ENCODE measurements around the gene CDCA7L. TPM values are rescaled to one million over a fixed set of nuclear protein-coding genes. Genes with fewer than 3 reads are reported as not detected.
"Not testable (repeated sequence)": the region's sequence is repeated elsewhere in the genome, so short reads cannot be mapped to it uniquely, and the experiment has no call there.

Gene CDCA7L
- total RNA-seq, 1 experiment from 2014 or later, result 107 TPM

DNA sequence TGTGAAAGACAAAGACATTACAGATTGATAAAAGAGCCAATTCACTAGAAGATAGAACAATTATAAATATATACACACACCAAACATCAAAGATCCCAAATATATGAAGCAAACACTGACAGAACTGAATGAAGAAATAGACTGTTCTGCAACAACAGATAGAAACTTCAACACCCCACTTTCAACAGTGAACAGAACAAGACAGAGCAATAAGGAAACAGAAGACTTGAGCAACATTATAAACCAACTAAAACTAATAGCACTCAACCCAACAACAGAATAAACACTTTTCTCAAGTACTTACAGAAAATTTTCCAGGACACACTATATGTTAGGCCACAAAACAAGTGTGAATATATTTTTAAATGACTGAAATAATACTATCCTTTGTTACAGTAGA lies 10.9 kb downstream of the CDCA7L start:
- no peak for ATAC-seq
- Histone ChIP-seq H3K4me2 (ENCODE audit: low read length) (no peak overlapping the region), H3K9ac (ENCODE audit: low read length) (no peak overlapping the region), H3K9me2 (ENCODE audit: insufficient read depth) (no peaks in the 10 kb centered on the region), H3K27ac (ENCODE audit: low read depth, low read length) (no peak overlapping the region), H3K79me2 (ENCODE audit: insufficient read depth, low read length) (peaks cover 92% of the 10 kb centered on the region), H3K4me3 (replicated peaks in 1 of 2; ENCODE audit: low read depth in 1 of 2, low read length in 2 of 2) (no peak overlapping the region), H3K27me3 (ENCODE audit: insufficient read depth, low read length) (no peaks in the 10 kb centered on the region), H4K20me1 (ENCODE audit: insufficient read depth) (0 out of 2 replicates have a peak, but pooled peaks cover 9% of the 10 kb centered on the region), H3K4me1 (ENCODE audit: control insufficient read depth in 1 of 2, insufficient read depth in 2 of 2, low read length in 2 of 2) (no peaks in the 10 kb centered on the region), H2AFZ (ENCODE audit: low read depth, low read length, poor library complexity, severe bottlenecking) (no peak overlapping the region), H3K36me3 (ENCODE audit: control insufficient read depth in 1 of 2, insufficient read depth in 2 of 2, low read length in 2 of 2) (peaks cover 0 to 3% of the 10 kb centered on the region in 2 experiments; a peak in 2 of 4 replicates), H3K9me3 (ENCODE audit: control insufficient read depth in 1 of 2, insufficient read depth in 1 of 2, low read depth in 1 of 2, low read length in 2 of 2) (no peaks in the 10 kb centered on the region)
- ChIA-PET RAD21 (ENCODE audit: low non-redundant PET in 1 of 2, low total read pairs in 2 of 2, uncharacterized antibody in 2 of 2, unreplicated experiment in 2 of 2) (no interaction called here), CTCF (no interaction called here), POLR2A (interaction anchor here (0.8 kb wide), 1 partner anchor 10 kb away, joined by 3 read pairs; no protein-coding TSS in a partner anchor)
- intact Hi-C loops (cut with micrococcal nuclease), result no loop called here
- TF ChIP-seq ELF1 (IDR thresholded peaks at IDR 0.05; ENCODE audit: borderline replicate concordance, low read depth), result no peak
- no peak for TF ChIP-seq TCF7L2 (IDR thresholded peaks at IDR 0.05; ENCODE audit: borderline replicate concordance, extremely low read depth, insufficient read depth, insufficient read length)
- no peak for TF ChIP-seq SP1 (IDR thresholded peaks at IDR 0.05; ENCODE audit: low read depth)
- no peak for TF ChIP-seq YY1 (IDR thresholded peaks at IDR 0.05; ENCODE audit: extremely low read depth, insufficient replicate concordance, low read depth, low read length)
- TF ChIP-seq CBX3 (IDR thresholded peaks at IDR 0.05; ENCODE audit: low read depth), result no peak
- no peak for TF ChIP-seq SRF (IDR thresholded peaks at IDR 0.05; ENCODE audit: low read depth)
- no peak for TF ChIP-seq JUND (IDR thresholded peaks at IDR 0.05)
- no peak for TF ChIP-seq ZFX (IDR thresholded peaks at IDR 0.05)
- no peak for TF ChIP-seq ZNF274 (IDR thresholded peaks at IDR 0.05; ENCODE audit: low read depth, low read length)
- BruUV-seq (replicated peaks), result no TSS peak
- DNase-seq (ENCODE audit: low read depth, low spot score), result no peak

- H3K9ac ChIP-seq (ENCODE audit: low read length); H3K9me2 ChIP-seq (ENCODE audit: insufficient read depth); H4K20me1 ChIP-seq (ENCODE audit: insufficient read depth); RAD21 ChIA-PET (ENCODE audit: low non-redundant PET in 1 of 2, low total read pairs in 2 of 2, uncharacterized antibody in 2 of 2, unreplicated experiment in 2 of 2); ATAC-seq; H3K9me3 ChIP-seq (ENCODE audit: control insufficient read depth in 1 of 2, insufficient read depth in 1 of 2, low read depth in 1 of 2, low read length in 2 of 2); H3K4me1 ChIP-seq (ENCODE audit: control insufficient read depth in 1 of 2, insufficient read depth in 2 of 2, low read length in 2 of 2); BruUV-seq (replicated peaks); H2AFZ ChIP-seq (ENCODE audit: low read depth, low read length, poor library complexity, severe bottlenecking); H3K36me3 ChIP-seq (ENCODE audit: control insufficient read depth in 1 of 2, insufficient read depth in 2 of 2, low read length in 2 of 2); H3K4me3 ChIP-seq (replicated peaks in 1 of 2; ENCODE audit: low read depth in 1 of 2, low read length in 2 of 2); POLR2A ChIA-PET; intact Hi-C loops (cut with micrococcal nuclease); CTCF ChIA-PET; H3K4me2 ChIP-seq (ENCODE audit: low read length); H3K27ac ChIP-seq (ENCODE audit: low read depth, low read length); DNase-seq (ENCODE audit: low read depth, low spot score); H3K27me3 ChIP-seq (ENCODE audit: insufficient read depth, low read length): not testable (repeated sequence)
- H3K79me2 ChIP-seq (ENCODE audit: insufficient read depth, low read length), result peaks cover 88% of the 10 kb centered on the region
Measured at GRCh38 chr7:21933293-21933692, 12.4 kb downstream of the CDCA7L start.
